CD4-positive, alpha-beta T cell treated with Interleukin-15 for 1 hour (primary cell): Measurements from ENCODE around the gene SOWAHA.

Experiments
- DNase-seq: peaks from one replicate; pipeline ENCODE4 v3.0.0-alpha.2; 2020

The SOWAHA gene

DNA sequence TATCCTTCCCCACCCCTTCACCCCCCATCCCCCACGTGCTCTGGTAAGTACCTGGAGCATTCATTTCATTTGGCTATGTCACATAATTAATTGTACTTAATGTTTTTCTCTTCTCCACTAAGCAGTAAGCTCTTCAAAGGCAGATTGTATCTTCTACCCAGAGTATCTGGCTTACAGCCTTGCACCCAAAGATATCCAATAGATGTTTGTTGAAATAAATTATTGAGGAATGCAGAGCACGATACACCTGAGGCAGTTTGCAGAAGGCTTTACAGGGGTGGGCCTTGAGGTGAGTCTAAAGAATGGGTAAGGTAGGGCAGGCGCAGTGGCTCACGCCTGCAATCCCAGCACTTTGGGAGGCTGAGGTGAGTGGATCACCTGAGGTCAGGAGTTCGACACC is 2.5 kb upstream of the SOWAHA start:
- DNase-seq = no peak

DNA sequence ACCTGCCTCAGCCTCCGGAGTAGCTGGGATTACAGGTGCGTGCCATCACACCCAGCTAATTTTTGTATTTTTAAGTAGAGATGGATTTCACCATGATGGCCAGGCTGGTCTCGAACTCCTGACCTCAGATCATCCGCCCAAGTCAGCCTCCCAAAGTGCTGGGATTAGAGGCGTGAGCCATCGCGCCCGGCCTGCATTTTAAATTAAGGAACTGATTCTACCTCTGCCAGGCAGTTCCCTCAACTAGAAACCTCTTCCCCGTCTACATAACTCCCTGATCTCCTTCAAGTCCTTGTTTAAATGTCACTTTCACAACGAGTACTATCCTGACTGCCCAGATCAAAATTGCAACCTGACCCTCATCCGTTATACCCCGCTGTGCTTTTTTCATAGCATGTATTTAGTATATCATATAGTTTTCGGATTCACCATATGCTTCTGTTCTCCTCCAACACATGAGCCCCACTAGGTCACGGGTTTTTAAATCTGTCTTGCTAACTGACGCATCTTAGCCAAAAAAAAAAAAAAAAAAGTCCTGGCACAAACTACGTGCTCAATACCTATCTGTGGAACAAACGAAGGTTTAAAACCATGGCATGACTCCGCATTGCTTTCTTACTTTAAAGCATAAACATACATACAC is 858 bp upstream of the SOWAHA start:
- DNase-seq = no peak

DNA sequence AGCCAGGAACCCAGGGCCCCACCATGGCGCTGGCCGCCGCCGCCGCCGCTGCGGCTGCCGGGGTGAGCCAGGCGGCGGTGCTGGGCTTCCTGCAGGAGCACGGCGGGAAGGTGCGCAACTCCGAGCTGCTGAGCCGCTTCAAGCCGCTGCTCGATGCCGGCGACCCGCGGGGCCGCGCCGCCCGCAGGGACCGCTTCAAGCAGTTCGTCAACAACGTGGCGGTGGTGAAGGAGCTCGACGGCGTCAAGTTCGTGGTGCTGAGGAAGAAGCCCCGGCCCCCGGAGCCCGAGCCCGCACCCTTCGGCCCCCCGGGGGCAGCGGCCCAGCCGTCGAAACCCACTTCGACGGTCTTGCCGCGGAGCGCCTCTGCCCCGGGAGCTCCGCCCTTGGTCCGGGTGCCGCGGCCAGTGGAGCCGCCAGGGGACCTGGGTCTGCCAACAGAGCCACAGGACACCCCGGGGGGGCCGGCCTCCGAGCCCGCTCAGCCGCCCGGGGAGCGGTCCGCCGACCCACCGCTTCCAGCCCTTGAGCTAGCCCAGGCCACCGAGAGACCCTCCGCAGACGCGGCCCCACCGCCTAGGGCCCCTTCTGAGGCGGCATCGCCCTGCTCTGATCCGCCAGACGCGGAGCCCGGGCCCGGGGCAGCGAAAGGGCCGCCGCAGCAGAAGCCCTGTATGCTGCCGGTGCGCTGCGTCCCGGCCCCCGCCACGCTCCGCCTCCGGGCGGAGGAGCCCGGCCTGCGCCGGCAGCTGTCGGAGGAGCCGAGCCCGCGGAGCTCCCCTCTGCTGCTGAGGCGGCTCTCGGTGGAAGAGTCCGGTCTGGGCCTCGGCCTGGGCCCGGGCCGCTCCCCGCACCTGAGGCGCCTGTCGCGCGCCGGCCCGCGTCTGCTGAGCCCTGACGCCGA is 749 bp downstream of the SOWAHA start:
- DNase-seq = no peak

DNA sequence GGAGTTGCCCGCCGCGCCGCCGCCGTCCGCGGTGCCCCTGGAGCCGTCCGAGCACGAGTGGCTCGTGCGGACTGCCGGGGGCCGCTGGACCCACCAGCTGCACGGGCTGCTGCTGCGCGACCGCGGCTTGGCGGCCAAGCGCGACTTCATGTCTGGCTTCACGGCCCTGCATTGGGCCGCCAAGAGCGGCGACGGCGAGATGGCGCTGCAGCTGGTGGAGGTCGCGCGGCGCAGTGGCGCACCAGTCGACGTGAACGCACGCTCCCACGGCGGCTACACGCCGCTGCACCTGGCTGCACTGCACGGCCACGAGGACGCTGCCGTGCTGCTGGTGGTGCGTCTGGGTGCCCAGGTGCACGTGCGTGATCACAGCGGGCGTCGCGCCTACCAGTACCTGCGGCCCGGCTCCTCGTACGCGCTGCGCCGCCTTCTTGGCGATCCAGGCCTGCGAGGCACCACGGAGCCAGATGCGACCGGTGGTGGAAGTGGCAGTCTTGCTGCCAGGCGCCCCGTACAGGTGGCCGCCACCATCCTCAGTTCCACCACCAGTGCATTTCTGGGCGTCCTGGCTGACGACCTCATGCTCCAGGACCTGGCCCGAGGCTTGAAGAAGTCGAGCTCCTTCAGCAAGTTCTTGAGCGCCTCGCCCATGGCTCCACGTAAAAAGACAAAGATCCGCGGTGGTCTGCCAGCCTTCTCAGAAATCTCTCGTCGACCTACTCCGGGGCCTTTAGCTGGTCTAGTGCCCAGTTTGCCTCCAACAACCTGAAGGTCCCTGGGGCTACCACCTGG is 1.6 kb downstream of the SOWAHA start:
- no peak for DNase-seq

DNA sequence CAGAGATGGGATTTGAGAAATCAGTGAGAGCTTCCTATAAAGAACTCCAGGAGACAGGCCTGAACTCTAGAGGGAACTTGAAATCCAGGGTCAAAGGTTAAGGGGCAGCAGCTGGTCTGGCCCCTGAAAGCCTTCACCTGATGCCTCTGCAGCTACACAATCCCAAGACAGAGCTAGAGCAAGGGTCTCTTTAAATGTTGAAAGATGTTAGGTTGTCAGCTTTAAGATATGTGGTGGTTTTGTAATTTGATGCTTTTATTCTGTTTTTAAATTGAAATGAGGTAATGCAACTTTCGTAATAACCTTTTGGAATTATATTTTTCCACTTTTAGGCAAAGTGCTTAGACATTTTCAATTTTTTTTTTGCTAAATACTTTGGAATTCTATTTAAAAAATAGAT is 2.4 kb downstream of the SOWAHA start:
- no peak for DNase-seq

GRCh38 chr5:132816083-132816482 is 3.0 kb downstream of the SOWAHA start:
- DNase-seq = no peak

- no peak for DNase-seq
These were observed 3.5 kb downstream of the SOWAHA start for GRCh38 chr5:132816554-132816953.

- DNase-seq = no peak
These were observed 3.9 kb downstream of the SOWAHA start for GRCh38 chr5:132817011-132817410.

DNA sequence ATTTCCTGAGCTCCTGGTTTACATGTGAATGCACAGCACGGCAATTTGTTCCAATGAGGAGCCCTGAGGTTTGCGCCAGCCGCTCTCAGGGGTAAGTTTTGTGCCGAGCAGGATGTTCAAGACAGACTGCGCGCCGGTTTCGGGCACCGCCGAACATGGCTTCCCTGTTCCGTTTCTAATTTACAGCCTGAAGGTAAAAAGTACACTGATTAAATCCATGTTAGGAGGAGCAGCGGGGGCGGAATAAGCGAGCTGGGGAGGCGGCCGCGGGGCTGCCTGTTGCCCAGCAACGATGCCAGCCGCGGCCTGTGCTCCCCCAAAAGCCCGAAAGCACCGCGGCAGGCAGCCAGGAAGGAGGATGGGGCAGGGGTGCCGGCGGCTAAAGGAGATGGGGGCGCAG is 6.4 kb downstream of the SOWAHA start:
- DNase-seq = no peak

DNA sequence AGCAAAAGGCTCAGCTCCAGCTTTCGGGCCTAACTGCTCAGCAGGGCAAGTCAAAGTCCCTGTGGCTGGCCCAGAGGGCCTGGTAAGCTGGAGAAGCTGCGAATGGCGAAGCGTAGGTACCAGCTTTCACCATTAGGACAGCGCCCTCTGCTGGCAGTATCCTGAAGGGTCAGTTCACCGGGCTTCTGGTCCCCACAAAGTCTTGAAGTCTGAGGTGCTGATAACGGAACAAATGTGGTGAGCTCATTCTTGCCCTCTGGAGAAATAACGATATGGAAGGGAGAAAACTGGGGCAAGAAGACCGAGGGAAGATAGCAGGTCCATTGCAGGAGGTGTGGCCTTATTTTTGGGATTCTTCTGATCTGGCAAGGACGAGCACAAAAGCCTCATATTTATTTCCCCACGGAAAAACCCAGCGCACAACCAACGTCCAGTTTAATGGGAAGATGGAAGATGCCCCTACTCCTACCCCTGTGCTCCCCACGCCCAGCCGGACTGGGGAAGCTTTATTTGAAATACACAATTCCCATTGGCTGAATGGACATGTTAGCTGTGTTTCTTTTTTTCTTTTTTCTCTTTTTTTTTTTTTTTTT is 7.2 kb downstream of the SOWAHA start:
- DNase-seq = peak; percentile 84

GRCh38 chr5:132821350-132821749 is 8.2 kb downstream of the SOWAHA start:
- no peak for DNase-seq

DNA sequence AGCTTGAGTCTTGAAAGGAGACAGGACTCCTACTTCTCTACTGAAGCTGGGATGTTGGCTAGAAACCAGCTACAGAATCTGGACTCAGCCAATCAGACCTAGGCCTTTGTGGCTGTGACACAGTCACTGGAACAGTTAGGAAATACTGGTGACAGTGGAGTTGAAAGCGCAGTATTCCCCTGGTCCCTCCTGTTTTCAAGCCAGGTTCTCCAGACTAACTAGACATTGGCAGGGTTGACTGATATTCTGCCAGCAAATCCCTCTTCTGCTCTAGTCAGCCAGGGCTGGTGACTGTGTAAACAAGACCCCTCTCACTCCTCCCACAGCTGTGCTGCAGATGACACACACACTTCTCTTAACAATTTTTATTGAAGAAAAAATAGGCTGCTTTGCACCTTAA is 8.7 kb downstream of the SOWAHA start:
- no peak for DNase-seq

DNA sequence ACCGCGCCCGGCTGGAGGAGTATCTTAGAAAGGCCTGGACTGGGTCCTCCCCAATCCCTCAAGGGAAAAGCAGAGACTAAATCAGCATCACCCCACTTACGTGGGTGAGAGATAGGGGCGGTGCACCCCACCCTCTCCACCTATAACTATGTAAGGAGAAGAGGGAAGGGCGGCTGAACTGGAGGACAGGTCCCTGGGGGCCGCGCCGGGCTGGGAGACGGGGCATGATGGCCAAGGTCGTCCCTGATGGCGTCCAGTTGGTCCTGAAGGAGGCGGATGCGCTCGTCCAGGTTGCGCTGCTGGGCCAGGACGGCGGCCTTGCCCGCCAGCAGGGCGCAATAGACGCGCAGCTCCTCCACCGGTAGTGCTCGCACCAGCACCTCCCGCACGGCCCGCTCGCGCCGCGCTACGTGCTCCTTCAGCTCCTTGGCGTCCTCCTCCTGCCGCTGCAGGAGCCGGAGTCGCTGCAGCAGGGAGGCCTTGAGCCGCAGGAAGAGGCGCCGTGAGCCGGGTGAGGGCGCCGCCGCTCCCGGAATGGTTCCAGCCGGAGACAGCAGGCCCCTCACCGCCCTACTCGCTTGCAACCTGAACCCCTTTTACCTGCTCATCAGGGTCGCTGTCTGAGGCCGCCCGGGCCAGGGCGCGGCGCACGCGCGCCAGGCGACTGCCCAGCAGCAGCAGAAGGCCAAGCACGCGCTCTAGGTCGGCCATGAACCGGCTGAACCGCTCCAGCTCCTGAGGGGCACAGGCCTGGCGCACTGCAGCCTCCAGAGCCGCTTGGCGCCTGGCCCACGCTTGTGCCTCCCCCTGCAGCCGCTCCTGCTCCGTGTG is 9.8 kb downstream of the SOWAHA start:
- DNase-seq = no peak

DNA sequence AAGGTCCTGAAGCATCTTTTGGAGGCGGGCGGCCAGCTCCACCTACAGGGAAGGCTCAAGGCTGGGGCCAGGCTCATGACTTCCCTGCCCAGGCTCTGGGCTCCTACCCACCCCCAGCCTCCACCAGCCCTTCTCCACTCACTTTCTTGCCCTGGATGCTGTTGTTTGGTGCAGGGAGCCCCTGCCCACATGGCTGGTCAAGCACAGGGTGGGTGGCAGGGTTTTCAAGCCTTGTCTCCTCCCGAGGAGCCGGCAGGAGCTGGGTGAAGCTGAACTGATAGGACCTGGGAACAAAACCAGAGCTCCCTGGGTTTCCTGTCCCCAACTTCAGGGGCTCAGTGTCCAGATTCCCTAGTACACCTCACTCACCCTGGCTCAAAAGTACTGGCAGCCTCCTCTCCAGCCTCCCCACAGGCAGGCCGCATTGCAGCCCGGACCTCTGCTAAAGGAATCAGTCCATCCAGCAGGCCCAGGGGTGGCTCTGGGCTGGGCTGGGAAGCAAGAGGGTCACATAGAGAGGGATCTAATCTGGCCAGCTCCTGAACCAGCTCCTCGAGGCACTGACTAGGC is 10.5 kb downstream of the SOWAHA start:
- no peak for DNase-seq

- no peak for DNase-seq
These were observed 11.3 kb downstream of the SOWAHA start for GRCh38 chr5:132824426-132824825.

GRCh38 chr5:132825033-132825833 is 12.1 kb downstream of the SOWAHA start:
- DNase-seq = no peak

DNA sequence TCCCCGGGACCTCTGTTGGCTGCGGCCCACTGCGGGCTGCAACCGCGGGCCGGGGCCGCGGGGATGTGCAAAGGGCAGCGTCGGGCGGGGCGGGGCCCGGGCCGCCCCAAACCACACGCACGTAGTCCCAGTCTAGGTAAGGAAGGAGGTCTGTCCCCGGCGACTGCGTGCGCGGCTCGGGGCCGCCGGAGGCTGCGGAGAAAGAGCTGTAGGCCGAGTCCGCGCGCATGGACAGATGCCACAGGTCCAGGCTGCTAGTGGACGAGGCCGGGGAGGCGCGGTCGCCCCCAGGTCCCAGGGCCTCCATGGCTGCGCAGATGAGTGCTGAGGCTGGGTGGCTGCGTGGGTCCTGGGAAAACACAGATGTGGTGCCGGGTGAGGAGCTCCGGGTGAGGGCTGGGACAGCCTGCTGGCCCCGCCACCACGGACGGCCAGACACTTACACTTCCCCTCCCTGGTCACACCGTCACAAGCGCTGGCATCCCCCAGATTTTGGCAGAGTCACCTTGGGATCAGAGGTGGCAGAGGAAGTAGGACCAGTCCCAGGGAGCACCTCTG is 12.8 kb downstream of the SOWAHA start:
- DNase-seq = no peak

- no peak for DNase-seq
These were observed 13.5 kb downstream of the SOWAHA start for GRCh38 chr5:132826424-132827082.

DNA sequence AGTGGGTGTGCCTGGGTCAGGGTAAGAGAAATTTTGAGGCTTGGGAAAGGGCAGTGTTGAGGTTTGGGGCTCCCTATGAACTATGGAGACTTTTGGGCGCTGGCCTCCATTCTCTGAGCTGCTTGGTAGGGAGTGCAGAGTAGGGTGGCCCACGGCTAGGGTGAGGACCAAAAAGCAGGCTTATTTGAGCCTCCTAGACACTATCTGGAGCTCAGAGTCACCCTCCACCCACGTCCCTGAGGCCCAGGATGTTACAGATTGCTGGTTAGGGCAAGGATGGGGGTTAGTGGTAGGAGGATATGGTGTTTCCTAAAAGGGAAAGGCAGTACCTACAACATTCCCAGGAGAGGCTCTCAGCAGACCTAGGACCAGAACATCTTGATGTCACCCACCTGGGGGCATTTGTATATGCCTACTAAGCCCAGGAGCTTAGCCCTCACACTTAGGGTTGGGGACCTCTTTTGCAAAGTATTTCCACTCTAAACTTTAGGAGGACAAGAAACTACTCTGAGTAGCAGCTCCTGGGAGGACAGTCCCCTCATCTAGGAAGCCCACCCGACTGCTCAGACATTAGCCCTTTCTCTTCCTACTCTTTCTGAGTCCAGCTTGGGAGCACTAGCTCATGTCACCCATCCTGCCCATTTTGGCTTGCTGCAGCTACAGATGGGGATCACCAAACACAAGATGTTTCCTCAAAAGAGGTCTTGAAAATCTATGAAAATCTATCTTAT is 15.0 kb downstream of the SOWAHA start:
- DNase-seq = no peak
